ENCODE data around the gene ZGPAT.

The ZGPAT gene

DNA sequence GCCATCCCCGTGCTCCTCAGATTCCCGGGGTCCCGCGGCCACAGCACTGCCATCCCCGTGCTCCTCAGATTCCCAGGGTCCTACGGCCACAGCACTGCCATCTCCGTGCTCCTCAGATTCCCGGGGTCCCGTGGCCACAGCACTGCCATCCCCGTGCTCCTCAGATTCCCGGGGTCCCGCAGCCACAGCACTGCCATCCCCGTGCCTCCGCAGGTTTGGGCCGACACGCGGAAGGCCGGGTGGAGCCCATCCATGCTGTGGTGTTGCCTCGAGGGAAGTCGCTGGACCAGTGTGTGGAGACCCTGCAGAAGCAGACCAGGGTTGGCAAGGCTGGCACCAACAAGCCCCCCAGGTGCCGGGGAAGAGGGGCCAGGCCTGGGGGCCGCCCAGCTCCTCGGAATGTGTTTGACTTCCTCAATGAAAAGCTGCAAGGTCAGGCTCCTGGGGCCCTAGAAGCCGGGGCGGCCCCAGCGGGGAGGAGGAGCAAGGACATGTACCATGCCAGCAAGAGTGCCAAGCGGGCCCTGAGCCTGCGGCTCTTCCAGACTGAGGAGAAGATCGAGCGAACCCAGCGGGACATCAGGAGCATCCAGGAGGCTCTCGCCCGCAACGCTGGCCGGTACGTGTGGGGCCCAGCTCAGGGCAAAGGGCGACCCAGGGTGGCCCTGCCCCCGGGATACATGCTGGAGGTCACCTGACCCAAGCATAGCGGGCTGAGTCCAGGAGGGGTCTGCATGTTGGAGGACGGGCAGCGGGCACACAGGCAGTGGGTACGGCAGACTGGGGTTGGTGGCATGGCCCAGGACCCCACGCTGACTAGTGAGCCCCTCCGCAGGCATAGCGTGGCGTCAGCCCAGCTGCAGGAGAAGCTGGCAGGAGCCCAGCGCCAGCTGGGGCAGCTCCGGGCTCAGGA lies 27.4 kb downstream of the ZGPAT start:
- DNase-seq = no peak

DNA sequence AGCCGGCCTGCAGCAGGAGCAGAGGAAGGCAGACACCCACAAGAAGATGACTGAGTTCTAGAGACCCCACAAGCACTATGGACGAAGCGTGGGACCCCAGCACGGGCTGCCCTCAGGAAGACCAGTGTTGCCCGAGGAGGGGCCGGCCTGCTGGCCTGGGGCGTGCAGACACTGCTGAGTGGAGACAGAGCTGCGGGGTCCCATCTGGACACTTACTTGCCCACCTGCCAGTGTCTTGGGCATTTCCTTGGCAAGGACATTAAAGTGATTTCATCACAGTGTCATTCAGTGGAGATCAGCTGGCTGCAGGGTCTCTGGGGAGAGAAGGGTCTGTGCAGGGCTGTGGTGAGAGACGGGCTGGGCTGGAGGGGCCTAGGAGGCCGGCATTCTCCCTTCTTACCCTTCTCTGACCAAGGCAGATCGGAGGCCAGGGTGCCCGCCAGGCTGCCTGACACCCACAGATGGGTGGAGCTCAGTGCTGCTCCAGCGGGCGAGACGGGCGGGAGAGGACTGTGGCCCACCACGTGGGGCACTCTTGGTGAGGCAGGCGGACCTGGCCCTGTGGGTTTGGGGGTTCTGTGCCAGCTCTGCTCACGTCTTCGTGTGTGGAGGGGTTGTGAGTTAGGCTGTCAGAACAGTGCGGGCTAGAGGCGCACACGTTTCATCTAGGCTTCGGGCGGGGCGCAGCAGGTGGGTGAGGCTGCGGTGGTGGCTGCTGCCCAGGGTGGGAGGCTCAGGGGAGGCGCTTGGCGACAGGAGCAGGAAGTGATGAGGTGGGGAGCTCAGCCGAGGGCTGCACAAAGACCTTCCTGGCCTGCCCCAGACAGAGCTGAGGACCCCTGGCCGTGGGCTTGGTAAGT lies 28.2 kb downstream of the ZGPAT start, which contains the start of gene LIME1:
Gene LIME1 (plus strand): TSS at position 806 of the 860 bp plus-strand sequence. CDS start 886 bp downstream, outside the sequence.
- peak; percentile 85 for DNase-seq

DNA sequence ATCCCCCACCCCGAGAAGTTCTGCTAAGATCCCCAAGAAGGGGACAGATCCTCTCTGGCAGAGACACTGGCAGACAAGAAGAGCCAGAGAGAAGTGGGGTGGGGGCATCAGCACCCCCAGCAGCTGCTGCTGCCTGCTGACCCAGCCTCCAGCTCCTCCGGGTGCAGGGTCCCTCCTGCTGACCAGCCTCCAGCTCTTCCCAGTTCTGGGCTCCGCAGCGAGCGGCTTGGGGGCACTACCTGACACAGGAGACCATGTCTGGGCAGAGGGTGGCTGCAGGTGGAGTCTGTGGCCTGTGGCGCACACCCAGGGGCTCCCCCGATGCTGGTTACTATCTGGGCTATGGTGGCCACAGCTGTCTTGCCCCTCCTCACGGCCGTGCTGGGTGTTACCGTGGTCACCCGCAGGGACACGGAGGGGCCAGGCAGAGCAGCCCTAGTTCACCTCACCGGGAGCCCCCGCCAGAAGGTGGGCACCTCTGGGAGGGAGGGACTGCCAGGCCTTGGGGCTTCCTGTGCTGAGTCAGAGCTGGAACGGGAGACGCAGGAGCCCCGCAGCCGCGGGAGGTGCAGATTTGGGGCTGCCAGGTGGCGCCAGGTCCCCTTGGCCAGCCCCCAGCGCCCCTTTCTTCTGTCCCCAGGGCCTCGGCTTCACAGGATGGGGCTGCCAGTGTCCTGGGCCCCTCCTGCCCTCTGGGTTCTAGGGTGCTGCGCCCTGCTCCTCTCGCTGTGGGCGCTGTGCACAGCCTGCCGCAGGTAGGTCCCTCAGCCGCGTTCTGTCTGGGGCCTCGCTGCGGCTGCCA lies 29.3 kb downstream of the ZGPAT start:
- peak; percentile 52 for DNase-seq

DNA sequence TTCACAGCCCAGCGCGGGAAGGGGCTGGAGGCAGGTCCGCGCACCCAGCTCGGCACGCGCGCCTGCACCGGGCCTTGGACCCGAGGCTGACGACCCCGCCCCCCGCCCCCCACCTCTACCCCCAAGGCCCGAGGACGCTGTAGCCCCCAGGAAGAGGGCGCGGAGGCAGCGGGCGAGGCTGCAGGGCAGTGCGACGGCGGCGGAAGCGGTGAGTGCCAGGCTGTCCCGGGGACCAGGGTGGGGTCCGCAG lies 29.8 kb downstream of the ZGPAT start:
- no peak for DNase-seq

DNA sequence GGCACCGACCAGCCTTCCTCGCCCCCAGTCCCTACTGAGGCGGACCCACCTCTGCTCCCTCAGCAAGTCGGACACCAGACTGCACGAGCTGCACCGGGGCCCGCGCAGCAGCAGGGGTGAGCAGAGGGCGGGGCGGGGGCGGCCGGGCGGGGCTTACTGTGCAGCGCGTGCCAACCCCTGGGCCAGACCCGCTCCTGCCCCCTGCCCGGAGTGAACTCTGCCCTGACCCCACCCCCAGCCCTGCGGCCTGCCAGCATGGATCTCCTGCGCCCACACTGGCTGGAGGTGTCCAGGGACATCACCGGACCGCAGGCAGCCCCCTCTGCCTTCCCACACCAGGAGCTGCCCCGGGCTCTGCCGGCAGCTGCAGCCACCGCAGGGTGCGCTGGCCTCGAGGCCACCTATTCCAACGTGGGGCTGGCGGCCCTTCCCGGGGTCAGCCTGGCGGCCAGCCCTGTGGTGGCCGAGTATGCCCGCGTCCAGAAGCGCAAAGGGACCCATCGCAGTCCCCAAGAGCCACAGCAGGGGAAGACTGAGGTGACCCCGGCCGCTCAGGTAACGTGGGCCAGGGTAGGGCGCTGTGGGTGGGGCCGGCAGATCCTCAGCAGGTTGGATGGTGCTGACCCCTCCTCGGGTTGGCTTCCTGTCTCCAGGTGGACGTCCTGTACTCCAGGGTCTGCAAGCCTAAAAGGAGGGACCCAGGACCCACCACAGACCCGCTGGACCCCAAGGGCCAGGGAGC lies 30.3 kb downstream of the ZGPAT start:
- DNase-seq = peak; percentile 27

DNA sequence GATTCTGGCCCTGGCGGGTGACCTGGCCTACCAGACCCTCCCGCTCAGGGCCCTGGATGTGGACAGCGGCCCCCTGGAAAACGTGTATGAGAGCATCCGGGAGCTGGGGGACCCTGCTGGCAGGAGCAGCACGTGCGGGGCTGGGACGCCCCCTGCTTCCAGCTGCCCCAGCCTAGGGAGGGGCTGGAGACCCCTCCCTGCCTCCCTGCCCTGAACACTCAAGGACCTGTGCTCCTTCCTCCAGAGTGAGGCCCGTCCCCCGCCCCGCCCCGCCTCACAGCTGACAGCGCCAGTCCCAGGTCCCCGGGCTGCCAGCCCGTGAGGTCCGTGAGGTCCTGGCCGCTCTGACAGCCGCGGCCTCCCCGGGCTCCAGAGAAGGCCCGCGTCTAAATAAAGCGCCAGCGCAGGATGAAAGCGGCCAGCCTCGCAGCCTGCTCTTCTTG lies 30.9 kb downstream of the ZGPAT start:
- DNase-seq = peak; percentile 46

DNA sequence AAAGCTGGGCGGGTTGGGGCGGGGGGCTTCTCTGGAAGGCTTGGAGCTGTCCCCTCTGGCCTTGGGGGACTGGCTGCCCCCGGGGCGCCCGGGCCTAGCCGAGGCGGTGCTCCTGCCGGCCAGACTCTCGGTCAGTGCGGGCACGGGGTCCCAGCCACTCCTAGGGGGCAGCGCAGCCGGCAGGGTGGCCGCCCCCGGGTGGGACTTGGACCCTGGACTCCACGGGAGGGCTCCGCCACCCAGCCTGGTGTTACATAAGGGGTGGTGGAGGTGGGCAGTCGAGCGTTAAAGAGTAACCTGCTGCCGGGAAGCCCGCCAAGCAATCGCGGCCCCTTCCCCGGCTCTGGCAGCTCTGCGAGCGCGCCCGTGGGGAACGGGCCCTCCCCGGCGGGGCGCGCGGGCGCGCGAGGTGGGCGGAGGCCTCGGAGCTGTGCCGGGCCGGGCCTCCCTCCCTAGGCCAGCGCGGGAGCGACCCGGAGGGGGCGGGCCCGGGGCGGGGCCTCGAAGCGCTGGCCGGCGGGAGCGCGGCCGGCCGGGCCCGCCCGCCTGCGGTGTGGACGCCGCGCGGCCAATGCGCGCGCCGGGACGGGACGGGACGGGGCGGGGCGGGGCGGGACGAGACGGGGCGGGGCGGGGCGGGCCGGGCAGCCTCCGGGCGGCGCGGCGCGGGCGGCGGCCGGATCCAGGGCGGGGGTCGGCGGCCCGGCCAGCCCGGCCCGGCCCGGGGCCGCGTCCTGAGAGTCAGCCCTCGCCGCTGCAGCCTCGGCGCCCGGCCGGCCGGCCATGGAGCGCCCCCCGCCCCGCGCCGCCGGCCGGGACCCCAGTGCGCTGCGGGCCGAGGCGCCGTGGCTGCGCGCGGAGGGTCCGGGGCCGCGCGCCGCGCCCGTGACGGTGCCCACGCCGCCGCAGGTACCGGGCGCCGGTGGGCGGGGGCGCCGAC lies 31.6 kb downstream of the ZGPAT start, which contains the start of gene SLC2A4RG:
Gene SLC2A4RG (plus strand): TSS at position 647 of the 940 bp plus-strand sequence. CDS start 137 bp downstream, at position 784.
- peak; percentile 80 for DNase-seq

DNA sequence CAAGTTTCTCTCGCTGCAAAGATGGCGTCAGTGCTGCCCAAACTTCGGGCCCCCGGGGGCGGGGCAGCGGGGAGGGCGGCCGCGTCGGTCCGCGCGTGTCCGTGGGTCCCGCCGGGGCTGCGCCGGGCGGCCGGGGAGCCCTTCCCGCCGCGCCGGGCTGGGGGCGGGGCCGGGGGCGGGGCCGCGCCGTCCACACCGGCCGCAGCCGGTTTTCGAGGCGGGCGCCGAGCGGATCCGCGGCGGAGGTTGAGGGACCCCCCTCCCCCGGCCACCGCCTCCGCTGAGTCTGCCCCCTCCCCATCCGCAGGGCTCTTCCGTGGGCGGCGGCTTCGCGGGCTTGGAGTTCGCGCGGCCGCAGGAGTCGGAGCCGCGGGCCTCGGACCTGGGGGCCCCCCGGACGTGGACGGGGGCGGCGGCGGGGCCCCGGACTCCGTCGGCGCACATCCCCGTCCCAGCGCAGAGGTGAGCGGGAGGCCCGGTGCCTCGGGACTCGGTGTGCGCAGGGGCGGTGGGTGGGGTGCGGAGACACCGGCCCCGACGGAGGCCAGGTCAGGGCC lies 32.3 kb downstream of the ZGPAT start:
- peak; percentile 70 for DNase-seq

DNA sequence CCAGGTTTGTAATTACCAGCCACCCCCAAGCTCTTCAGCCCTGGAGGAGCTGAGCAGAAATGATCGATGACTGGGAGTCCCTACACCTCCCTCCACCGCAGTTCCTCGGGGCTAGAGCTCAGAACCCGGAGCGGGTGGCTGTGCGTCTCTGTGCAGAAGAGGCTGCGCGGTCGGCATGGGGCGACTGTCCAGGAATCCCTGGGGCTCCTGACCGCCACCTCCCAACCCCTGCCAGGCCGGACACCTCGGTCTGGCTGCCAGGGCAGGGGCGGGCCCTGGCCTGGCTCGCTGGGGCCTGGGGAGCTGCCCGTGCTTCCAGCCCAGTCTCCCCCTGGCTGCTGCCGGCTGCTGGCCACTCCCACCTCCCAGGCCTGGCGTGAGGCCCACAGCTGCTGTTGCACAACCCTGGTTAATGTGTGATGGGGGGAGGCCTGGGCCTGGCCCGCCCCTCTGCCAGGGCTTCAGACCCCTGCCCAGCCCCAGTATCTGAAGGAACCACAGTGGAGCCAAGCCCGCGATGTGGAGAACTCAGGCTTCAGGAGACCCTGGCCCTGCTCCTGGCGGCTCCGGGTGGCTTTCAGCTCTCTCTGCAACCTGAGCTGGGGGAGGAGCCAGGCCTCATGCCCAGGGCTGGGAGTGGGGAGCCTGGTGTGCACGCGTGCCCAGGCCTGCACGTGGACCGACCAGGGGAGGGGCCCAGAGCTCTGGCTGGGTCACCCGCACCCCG lies 33.0 kb downstream of the ZGPAT start:
- DNase-seq = peak; percentile 45

DNA sequence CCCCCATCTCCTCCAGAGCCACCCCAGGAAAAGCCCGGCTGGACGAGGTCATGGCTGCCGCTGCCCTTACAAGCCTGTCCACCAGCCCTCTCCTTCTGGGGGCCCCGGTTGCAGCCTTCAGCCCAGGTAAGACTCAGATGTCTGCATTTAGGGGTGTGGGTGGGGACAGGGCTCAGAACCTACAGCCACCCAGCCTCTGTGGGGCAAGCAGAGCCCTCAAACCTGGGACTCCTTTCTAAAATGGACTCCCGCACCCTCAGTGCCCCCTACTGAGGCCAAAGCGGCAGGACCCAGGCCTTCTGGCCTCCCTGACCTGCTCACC lies 33.5 kb downstream of the ZGPAT start:
- no peak for DNase-seq

DNA sequence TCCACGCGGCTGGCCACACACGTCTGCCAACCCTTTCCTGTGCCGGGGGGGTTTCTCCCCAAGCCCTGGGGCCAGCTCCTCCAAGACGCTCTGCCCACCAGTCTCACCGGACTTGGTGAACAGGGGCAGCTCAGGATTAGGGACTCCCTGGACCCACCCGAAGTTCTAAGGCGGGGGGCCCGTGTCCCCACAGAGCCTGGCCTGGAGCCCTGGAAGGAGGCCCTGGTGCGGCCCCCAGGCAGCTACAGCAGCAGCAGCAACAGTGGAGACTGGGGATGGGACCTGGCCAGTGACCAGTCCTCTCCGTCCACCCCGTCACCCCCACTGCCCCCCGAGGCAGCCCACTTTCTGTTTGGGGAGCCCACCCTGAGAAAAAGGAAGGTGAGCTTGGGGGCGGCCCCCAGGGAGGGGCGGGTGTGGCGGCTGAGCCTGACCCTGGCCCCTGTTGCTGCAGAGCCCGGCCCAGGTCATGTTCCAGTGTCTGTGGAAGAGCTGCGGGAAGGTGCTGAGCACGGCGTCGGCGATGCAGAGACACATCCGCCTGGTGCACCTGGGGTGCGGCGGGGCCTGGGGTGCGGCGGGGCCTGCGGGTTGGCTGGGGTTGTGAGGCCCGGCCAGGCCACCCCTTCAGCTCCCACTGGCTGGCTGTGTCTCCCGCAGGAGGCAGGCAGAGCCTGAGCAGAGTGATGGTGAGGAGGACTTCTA lies 34.0 kb downstream of the ZGPAT start:
- DNase-seq = no peak

DNA sequence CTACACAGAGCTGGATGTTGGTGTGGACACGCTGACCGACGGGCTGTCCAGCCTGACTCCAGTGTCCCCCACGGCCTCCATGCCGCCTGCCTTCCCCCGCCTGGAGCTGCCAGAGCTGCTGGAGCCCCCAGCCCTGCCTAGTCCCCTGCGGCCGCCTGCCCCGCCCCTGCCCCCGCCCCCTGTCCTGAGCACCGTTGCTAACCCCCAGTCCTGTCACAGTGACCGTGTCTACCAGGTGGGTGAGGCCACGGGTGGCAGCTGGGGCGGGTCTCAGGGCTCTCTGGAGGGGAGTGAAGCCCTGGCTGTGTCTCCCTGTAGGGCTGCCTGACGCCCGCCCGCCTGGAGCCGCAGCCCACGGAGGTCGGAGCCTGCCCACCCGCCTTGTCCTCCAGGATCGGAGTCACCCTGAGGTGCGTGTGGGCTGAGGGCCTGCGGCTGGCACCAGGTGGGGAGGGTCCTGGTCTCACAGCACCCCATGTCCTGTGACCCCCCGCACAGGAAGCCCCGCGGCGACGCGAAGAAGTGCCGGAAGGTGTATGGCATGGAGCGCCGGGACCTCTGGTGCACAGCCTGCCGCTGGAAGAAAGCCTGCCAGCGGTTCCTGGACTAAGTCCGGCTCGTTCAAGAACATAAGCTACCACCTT lies 34.7 kb downstream of the ZGPAT start:
- no peak for DNase-seq

DNA sequence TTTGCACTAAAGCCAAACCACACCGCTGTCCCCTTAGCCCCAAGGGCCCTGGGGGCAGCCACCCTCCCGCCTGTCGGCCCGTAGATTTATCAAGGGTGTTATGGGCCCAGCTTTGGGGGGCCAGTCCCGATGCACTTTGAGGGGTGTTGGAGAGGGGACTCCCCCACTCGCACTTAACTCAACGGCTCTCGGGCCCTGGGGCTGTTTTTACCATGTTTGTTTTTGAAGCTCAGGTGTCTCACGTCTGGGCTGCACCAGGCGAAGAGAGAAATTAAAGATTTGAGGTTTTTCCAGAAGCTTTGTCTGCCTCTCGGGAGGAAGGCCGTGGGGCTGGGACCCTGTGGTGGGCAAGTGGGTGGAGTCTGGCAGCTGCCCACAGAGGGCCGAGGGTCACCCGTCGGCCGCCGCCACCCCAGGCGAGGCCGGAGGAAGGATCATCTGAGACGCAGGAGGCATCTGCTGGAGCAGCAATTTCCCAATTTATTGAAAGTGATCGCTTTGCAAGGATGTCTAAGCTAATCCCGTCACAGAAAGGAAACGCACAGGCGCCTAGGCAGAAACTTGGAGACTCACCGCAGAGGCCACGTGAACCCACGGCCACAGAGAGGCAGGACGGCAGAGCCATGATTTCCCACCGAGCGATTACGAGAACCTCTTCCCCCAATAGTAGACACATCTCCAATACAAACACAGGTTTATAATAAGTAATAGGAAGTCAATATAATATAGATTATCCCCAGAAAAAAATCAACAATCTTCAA lies 35.6 kb downstream of the ZGPAT start:
- DNase-seq = no peak

DNA sequence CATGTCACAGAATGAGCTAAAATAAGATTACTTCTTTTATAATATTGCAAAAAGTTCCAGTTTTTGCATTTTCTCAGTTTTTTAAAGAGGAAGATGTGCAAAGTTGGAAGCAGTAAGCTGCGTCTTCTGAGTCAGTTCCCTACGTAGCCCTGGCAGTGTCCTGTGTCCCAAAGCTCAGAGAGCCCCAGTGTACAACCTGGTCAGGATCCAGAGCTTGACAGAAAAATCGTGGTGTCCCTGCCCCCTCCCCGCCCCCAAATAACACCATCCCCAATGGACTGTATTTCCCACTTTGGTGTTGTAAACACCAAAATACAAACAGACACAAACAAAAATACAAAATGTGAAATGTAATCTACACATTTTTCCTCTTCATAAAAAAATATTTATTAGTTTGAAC lies 36.3 kb downstream of the ZGPAT start:
- no peak for DNase-seq

DNA sequence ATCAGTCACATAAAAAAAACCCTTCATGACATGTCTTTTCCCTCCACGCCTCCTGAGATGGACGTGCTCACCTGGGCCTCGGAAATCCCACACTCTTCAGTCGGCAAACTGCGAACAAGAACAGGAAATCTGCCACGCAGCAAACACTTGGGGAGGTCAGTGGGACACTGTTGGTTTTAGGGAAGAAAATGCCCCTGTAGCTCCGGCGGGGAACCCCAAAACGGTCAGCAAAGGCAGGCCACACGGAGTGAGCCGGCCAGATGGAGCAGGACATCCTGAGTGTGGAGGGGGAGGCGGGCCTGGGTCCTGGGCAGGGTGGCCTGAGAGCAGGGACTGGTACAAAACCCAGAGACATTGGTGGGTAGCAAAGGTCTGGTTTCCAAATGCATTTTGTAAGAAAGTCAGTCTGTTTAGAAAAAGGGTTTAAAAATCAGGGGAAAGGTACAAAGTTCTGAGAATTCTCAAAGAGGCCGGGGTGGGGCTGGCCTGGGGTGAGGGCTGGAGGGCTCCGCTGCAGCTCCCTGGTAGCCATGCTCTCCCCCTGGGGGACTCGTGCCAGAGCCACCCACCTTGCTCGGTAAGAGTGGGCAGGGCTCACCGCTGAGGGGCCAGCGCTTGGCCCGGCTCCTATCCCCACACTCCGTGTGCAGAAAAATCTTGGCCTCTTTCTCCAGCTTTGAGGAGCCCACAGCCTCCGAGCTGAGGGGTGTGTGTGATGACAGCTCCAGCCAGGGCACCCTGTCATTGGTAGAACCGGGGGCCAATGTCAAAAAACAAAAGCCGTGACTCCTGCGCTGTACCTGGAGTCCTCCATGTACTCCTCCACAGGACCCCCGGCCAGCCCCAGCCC lies 37.0 kb downstream of the ZGPAT start:
- no peak for DNase-seq

DNA sequence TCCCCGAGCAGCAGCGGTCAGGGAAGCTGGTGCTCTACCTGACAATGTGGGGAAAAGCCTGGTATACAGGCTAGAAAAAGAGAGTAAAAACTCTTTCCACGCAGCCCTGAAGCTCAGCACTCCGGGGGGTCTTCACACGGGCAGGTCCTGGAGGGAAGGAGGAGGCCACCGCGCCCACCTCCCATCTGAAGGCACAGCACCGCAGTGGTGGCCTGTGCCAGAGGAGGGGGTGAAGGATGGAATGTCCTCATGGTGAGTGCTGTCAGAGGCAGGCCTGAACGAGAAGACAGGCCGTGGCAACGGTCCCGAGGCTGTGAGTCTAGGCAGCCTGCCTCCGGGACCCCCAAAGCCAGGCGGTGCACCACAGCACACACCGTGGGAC lies 37.6 kb downstream of the ZGPAT start:
- DNase-seq = no peak
